ENCODE data around the gene SYT1. TPM values are rescaled to one million over a fixed set of nuclear protein-coding genes. Genes with fewer than 3 reads are reported as not detected.

SYT1 gene
- total and polyA plus RNA-seq, 2 of the 8 experiments (the other 6 are each of a cell fraction or from before 2014, with no cell fraction given): 11.0 to 34.6 TPM

DNA sequence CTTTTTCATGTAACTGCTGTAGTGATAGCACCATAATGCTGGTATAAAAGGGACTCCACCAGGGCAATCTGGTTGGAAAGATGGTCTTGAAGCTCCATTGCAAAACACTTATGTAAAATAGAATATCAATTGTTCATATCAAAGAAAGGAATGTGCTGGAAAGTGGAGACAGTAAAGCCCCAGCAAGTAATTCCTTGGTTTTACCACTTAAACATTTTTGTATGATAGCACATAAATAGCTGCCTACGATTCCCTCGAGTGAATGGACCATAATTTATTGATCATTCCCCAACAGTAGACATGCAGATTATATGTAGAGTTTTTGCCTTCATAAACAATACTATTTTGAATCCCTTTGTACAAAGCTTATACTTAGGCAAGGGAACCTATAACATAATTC lies 550.7 kb downstream of the SYT1 start:
- WGBS, 2 experiments (ENCODE audit: extremely low coverage in 1 of 2, insufficient coverage in 1 of 2, insufficient read length in 1 of 2, insufficient replicate concordance in 2 of 2, low coverage in 1 of 2, low lambda C conversion rate in 2 of 2, missing lambda C conversion rate in 1 of 2): 93% methylated on average over 2 of the region's 2 CpGs; no CpG with 5 or more reads in 1 of the 2 experiments
- H3K4me3 ChIP-seq (ENCODE audit: extremely low read depth in 1 of 4, insufficient read depth in 2 of 4, low read depth in 3 of 4, low read length in 4 of 4): no peak overlapping the region
- H3K23me2 ChIP-seq (ENCODE audit: low read depth, low read length): no peaks in the 10 kb centered on the region
- H3K56ac ChIP-seq (replicated peaks; ENCODE audit: insufficient read length, low read depth, low read length): no peak overlapping the region
- no peak overlapping the region for H3K9ac ChIP-seq (replicated peaks in 1 of 4; ENCODE audit: extremely low read depth in 1 of 4, low read depth in 3 of 4, low read length in 3 of 4)
- no peak overlapping the region for H3K23ac ChIP-seq (ENCODE audit: insufficient read length)
- no peak overlapping the region for H4K5ac ChIP-seq (ENCODE audit: insufficient read length, low read depth, low read length)
- no peaks in the 10 kb centered on the region for H3K36me3 ChIP-seq (ENCODE audit: control insufficient read depth in 2 of 4, insufficient read depth in 4 of 4, low read length in 3 of 4)
- H3K4me2 ChIP-seq (ENCODE audit: insufficient read depth in 1 of 2, low read depth in 2 of 2, low read length in 2 of 2): no peak overlapping the region
- H3K4me1 ChIP-seq (replicated peaks in 1 of 4; ENCODE audit: control insufficient read depth in 3 of 4, insufficient read depth in 4 of 4, low read length in 3 of 4): peaks cover 0 to 9% (median 7%) of the 10 kb centered on the region in 4 experiments; a peak in 4 of 7 replicates
- no peak for TF ChIP-seq CBX5 (IDR thresholded peaks at IDR 0.05; ENCODE audit: low read depth, low read length)
- ChIA-PET CTCF (ENCODE audit: partially characterized antibody) (interaction anchor here (1.8 kb wide), 1 partner anchor 132 kb away, joined by 5 read pairs; no protein-coding TSS in a partner anchor), POLR2A (ENCODE audit: partially characterized antibody) (interaction anchor here (1.4 kb wide), 1 partner anchor 15 kb away, joined by 4 read pairs; no protein-coding TSS in a partner anchor)
- no peak overlapping the region for H3K14ac ChIP-seq (ENCODE audit: insufficient read length)
- FAIRE-seq (no peak), DNase-seq (ENCODE audit: low read depth in 1 of 2, low spot score in 2 of 2) (no peak)
- H3K79me2 ChIP-seq (ENCODE audit: control insufficient read depth in 1 of 2, insufficient read depth in 2 of 2, low read length in 2 of 2): no peaks in the 10 kb centered on the region
- H3K4ac ChIP-seq (replicated peaks; ENCODE audit: insufficient read length, low read depth, low read length): no peak overlapping the region
- H4K91ac ChIP-seq (replicated peaks; ENCODE audit: insufficient read length, low read length): no peak overlapping the region
- no peak overlapping the region for H2BK120ac ChIP-seq (replicated peaks; ENCODE audit: low read depth, low read length)
- H2BK20ac ChIP-seq (ENCODE audit: low read length): no peak overlapping the region
- no peaks in the 10 kb centered on the region for H3K27me3 ChIP-seq (replicated peaks in 1 of 4; ENCODE audit: control insufficient read depth in 3 of 4, extremely low read depth in 1 of 4, insufficient read depth in 3 of 4, low read length in 3 of 4)
- no peak overlapping the region; the same call in 1 of the 2 replicates for H3K27ac ChIP-seq (ENCODE audit: low read depth, low read length)
- no peaks in the 10 kb centered on the region for H4K20me1 ChIP-seq (replicated peaks in 1 of 2; ENCODE audit: control insufficient read depth in 1 of 2, insufficient read depth in 2 of 2, low read length in 2 of 2)
- H3K9me3 ChIP-seq (ENCODE audit: insufficient read depth in 2 of 2, low read depth in 1 of 2, low read length in 1 of 2): no peaks in the 10 kb centered on the region
- H2BK12ac ChIP-seq (ENCODE audit: low read depth, low read length): no peak overlapping the region
- no peaks in the 10 kb centered on the region for H3K79me1 ChIP-seq (ENCODE audit: low read depth, low read length)
- H2AK5ac ChIP-seq (ENCODE audit: low read depth, low read length): no peak overlapping the region
- H2BK15ac ChIP-seq (ENCODE audit: low read length): no peak overlapping the region
- H3K18ac ChIP-seq (ENCODE audit: extremely low read depth, low read length): no peak overlapping the region
- H4K8ac ChIP-seq (ENCODE audit: extremely low read depth, insufficient read depth, low read length): no peak overlapping the region
- no peak overlapping the region for H2BK5ac ChIP-seq (ENCODE audit: low read depth, low read length)
- no peak overlapping the region for H2AFZ ChIP-seq (ENCODE audit: low read length)

Data from H1 (cell line).